RKO (cell line): ENCODE results near the gene PNPLA2.

Source experiments
- DNase-seq: peaks from one replicate; pipeline ENCODE4 v3.0.0-alpha.2; 2016; ENCODE audit warnings: low spot score

PNPLA2 gene

DNA sequence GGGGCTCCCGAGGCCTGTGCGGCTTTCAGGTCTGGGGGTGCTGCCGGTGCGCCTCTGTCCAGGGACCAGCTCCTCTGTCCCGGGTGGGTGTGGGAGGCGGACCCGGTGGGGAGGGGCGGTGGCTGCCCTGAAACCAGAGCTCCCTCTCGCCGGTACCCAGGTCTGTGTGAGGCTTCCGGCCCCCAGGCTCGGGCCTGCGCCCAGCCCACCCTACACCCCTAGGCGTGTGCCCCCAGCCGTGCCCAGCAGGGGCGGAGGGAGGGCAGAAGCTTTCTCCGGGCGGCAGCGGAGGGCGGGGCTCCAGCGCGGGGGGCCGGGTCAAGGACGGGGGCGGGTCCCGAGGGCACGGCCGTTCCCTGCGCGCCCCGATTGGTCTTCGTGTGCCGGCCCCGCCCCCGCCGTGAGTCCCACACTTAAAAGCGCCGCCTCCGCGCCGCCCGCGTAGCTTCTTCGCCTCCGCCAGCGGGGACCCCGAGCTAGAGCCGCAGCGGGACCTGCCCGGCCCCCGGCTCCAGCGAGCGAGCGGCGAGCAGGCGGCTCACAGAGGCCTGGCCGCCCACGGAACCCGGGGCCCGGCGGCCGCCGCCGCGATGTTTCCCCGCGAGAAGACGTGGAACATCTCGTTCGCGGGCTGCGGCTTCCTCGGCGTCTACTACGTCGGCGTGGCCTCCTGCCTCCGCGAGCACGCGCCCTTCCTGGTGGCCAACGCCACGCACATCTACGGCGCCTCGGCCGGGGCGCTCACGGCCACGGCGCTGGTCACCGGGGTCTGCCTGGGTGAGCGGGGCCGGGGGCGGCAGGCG is 616 bp downstream of the PNPLA2 start:
- DNase-seq, result peak; percentile 92

DNA sequence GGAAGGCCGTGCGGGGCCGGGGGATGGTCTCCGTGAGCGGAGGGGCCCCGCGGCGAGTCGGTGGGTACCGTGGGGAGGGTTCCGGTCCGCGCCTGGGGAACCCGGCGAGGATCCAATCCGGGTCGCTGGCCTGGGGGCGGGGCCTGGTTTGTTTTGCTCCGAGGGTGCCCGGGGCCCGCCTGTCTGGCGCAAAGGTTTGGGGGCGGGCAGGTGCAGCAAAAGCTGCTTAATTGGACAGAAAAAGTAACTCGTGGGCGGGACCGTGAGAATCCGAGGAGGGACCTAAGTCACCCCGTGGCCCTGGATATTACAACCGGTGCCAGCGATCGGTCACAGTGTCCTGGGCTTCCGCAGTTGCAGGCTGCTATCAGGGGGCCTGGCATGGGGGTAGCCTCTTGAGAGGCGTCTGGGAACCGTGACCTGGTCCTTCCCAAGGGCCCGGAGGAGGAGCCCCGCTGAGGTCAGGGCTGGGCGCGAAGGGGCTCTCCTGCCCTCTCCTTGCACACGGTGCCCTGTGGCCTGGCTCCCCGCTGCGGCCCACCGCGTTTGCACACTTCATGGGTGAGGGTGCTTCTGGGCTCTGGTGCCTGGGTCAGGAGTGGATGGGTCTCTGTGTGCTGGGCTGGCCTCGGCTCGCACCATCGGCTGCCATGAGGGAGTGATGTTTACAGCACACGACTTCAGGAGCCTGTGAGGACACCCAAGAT is 1.4 kb downstream of the PNPLA2 start:
- DNase-seq, result peak; percentile 85

DNA sequence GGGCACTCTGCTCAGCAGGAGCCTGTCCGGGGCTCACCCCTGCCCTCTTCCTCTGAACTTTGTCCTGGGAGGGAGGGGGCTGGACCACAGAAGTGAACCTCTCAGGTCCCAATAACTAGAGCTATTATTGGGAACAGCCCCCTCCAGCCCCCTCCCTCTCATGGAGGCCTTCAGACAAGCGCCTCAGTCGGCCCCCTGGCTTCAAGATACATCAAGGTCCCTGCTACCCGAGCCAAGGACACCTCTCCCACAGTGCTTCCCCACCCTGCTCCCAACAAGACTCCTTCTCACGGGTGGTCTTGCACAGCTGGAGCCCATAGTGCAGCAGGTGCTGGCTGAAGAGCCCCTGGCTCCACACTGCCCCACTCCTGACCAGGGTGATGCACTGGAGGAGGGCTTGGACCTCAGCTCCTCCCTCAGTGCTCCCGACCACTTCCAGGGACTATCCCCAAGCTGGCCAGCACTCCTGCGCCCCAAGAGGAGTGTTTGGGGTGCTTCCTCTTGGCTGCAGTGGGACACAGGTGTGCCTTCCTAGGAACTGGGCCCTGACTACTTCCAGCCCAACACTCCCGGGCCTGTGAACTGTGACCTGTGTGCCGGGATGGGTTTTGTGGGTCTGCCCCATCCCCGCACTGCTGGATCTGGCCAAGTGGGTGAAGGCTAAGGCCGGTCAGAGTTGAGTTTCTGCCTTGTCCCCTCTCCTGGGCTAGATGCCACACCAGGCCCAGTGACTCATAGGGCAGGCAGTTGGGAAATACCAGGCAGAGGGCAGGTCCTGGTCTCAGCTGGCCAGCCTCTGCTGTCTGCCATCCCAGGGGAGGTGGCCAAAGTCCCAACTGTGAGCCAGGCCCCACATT is 2.2 kb downstream of the PNPLA2 start:
- DNase-seq, result no peak

DNA sequence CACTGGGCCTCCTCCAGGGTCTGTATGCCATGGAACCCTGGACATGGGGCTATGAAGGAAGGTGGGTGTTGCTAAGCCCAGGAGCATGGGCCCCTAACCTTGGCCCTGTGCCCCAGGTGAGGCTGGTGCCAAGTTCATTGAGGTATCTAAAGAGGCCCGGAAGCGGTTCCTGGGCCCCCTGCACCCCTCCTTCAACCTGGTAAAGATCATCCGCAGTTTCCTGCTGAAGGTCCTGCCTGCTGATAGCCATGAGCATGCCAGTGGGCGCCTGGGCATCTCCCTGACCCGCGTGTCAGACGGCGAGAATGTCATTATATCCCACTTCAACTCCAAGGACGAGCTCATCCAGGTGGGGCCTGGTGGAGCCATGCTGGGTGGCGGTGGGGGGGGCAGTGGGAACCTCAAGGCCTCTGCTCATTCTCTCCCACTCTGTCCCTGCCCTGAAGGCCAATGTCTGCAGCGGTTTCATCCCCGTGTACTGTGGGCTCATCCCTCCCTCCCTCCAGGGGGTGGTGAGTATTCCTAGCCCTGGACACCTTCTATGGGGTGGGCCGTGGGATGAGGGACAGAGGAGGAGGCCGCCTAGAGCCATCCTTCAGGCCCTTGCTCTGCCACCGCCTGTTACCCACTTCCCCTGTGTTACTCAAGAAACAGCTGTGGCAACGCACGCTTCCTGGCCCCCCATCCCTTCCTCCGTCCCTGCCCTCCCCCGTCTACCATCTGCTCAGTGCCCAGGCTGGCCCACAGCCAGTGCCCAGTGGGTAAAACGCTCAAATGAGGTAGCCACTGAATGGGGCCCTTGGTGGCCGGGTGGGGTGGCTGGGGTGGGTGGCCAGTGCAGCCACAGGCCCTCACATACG is 3.0 kb downstream of the PNPLA2 start:
- DNase-seq, result no peak

DNA sequence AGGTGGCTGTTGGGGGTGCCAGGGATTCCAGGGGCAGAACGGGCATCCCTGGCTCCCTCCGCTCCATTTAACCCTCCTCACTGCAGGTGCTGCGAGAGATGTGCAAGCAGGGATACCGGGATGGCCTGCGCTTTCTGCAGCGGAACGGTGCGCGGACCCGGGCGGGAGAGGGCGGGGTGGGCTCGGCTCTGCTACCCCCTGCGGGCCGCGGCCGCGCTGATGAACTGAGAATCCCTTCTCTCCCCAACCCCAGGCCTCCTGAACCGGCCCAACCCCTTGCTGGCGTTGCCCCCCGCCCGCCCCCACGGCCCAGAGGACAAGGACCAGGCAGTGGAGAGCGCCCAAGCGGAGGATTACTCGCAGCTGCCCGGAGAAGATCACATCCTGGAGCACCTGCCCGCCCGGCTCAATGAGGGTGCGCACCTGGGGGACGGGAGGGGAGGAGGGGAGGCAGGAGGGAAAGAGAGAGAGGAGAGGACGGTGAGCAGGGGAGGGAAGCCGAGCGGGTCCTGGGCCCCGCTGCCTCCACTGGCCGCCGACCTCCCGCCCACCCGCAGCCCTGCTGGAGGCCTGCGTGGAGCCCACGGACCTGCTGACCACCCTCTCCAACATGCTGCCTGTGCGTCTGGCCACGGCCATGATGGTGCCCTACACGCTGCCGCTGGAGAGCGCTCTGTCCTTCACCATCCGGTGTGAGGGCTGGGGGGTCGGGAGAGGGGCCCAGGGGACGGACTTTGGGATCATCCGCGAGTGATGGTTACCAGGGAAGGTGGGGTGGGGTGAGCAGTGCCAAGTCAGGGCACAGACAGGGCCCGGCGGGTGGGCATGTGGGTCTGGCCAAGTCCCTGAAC is 5.0 kb downstream of the PNPLA2 start:
- no peak for DNase-seq

DNA sequence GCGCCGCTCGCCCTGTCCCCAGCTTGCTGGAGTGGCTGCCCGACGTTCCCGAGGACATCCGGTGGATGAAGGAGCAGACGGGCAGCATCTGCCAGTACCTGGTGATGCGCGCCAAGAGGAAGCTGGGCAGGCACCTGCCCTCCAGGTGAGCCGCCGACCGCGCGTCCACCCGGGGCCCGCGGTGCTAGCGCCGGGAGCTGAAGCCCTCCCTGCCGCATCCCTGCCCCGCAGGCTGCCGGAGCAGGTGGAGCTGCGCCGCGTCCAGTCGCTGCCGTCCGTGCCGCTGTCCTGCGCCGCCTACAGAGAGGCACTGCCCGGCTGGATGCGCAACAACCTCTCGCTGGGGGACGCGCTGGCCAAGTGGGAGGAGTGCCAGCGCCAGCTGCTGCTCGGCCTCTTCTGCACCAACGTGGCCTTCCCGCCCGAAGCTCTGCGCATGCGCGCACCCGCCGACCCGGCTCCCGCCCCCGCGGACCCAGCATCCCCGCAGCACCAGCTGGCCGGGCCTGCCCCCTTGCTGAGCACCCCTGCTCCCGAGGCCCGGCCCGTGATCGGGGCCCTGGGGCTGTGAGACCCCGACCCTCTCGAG is 5.7 kb downstream of the PNPLA2 start:
- DNase-seq, result no peak

DNA sequence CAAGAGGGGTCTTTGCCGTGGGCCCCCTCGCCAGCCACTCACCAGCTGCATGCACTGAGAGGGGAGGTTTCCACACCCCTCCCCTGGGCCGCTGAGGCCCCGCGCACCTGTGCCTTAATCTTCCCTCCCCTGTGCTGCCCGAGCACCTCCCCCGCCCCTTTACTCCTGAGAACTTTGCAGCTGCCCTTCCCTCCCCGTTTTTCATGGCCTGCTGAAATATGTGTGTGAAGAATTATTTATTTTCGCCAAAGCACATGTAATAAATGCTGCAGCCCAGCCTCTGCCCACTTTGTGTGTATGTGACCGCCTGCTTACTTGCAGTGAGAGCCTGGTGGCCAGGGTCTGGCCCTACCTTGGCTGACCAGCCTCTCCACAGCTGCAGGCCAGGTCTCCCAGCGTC is 6.2 kb downstream of the PNPLA2 start:
- DNase-seq, result no peak

DNA sequence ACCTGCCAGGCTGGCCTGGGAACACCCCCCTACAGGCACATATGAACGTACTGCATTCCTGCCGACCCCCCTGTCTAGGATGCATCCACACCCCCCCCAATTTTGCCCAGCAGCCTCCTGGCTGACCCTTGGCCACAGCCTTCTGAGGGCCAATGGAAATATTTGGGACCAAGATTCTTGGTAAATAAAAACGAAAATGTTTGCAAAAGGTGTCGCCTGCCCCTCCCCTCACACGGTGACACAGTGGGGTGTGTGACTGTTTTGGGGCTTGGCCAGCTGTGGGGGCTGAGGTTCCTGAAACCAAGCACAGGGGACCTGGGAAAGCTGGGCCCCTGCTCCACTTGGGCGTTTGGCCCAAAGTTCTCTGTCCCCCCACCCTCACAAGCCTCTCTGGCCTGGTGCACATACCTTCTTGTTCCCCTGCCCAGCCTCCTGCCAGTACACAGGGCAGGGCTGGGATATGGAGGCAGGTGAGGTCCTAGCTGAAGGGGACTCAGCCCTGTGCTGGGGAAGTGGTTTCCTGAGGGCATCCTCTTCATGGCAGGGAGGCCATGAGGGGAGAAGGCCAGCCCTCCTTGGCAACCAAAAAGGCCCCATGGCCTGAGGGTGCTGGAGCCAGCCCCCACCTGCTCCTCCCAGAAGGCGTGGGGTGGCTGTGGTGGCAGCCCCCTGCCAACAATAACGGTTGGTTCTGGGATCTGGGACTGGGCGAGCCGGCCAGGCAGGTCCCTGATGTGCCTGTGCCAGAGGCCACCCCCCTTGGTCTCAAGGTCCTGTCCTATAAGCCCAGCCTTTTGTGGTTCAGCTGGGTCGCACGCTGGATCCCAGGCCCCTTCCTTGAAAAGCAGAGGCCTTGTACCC is 6.9 kb downstream of the PNPLA2 start:
- no peak for DNase-seq

DNA sequence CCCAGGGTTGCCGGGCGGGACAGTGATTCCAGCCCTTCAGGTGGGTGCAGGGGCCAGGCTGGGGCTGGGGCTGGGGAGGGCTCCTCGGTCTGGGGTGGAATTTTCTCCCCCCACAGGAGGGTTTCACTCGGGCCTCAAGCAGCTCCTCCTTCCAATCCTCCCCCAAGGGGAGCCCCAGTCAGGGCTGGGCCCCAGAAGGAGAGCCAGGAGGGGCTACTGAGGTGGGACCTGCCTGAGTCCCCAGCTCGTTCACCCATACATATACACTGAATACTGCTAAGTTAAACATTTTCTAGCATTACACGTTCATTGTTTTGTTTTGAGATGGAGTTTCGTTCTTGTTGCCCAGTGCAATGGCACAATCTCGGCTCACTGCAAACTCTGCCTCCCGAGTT is 7.5 kb downstream of the PNPLA2 start:
- no peak for DNase-seq

DNA sequence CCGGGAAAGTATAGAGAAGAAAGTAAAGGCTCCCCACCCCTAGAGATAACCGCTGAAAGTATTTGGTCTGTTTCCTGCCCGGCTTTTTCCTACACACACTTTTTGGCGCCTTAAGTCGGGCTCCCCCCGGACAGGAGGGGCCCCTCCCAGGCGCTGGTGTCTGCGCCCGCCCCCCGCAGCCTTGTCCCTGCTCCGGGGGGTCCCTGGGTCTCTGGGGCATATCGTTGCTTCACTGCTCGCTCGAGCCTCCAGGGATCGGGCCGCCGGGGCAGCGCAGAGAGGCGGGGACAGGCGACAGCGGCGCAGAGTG is 8.1 kb downstream of the PNPLA2 start:
- DNase-seq, result no peak

DNA sequence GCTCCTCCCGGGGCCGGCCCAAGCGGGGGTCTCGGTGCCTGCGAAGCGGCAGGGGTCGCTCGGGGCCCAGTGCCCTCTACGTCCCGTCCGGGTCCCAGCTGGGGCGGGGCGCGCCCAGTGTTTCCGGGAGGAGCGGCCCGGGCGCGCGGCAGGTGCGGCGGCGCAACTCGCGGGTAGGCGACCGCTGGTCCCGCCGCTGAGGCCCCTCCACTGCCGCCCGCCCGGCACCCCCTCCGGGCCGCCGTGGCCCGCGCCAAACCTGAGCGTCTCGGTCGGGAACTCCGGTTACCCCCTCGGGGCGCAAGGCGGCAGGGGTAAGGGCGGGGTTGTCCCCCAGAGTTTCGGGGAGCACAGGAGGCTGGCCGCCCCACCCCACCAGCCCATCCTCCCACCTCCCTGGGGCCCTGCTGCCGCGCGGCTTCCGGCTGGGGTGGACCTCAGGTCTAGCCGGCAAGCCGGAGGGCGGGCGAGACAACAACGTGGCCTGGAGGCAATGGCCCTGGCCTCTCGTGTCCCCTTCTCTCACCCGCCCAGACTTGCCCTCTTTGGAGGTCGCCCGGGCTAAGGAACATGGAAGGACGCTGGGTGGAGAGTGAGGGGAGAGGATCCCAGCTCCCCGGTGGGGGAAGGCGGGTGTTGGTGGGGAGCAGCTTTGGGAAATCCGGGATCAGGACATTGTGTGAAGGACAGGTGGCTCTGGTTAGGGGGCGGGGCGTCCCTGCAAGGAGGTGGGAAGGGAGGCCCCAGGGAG is 8.6 kb downstream of the PNPLA2 start:
- DNase-seq, result no peak

DNA sequence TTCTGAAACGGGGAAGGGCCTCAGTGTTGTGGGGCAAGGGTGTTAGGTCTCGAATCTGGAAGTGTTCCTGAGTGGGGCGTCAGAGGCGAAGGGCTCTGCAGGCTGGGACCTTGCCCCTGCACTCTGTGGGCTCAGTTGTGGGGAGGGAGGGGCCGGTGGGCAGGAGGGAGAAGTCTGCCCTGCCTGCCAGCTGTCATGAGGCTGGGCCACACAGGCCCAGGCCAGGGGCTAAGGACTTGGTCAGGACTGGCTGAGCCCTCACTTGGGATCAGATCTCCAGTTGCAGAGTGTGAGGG is 9.1 kb downstream of the PNPLA2 start, which contains the start of gene CRACR2B:
CRACR2B (plus strand) TSS at position 23 of the 296 bp plus-strand sequence. CDS start 689 bp downstream, outside the sequence.
- DNase-seq, result no peak

DNA sequence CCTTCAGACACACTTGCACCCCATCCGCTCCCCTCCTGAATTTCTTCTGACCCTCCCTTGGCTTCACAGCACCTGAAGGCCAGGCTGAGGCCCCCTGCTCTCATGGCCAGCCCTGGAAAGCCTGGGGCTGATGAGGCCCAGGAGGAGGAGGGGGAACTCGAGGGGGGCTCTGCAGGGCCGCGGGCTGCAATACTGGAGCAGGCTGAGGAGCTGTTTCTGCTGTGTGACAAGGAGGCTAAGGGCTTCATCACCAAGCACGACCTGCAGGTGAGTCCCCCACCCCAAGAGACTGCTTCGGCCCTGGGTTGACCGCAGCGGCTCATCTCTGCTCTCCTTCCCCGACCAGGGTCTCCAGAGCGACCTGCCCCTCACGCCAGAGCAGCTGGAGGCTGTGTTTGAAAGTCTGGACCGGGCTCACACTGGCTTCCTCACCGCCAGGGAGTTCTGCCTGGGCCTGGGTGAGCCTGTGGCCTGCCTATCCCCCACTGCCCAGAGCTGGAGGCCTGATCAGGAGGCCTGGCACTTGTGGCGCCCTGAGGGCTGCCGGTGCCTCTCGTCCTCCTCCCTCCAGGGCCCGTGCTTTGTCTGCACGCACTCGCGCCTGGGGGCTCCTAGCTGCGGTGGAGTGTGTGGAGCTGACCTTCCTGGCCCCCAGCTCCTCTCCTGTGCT is 9.9 kb downstream of the PNPLA2 start:
- no peak for DNase-seq

DNA sequence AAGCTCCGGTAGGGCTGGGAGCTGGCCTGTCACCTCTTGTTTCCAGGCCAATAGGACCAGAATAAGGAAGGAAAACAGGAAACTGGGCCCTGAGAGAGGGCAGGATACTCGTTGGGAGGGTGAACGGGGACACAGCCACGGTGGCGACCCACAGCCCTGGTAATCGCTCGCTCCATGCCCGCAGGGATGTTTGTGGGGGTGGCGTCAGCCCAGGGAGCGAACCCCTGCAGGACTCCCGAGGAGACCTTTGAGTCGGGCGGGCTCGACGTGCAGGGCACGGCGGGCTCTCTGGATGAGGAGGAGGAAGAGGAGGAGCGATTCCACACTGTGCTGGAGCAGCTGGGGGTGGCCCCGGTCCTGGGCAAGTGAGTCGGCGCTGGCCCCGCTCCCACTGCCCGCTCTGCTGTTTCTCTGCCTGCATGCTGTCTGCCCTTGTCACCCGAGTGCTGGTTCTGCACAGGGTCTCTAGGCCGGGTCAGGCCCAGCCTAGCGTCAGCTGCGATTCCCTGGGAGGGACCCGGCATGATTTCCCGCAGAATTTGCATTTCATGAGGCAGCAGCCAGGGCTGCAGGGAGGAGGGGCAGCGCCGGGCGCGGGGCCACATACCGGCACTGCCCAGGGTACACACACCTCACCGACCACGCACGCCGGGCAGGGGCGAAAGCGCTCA is 10.6 kb downstream of the PNPLA2 start:
- no peak for DNase-seq

DNA sequence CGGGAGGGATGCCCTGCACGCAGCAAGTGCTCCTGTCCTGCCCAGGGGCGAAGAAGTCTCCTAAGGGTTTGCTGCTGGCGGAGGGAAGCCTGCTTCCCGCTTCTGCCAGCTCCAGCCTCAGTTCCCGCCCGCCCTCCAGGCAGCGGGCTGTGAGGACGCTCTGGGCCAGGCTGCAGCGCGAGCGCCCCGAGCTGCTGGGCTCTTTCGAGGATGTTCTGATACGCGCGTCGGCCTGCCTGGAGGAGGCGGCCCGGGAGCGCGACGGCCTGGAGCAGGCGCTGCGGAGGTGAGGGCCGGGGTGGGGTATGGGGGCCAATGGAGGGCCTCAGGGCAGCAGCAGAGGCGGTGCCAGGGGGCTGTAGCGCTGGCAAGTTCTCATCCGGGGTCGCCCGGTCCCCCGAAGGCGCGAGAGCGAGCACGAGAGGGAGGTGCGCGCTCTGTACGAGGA is 11.2 kb downstream of the PNPLA2 start:
- DNase-seq, result no peak

DNA sequence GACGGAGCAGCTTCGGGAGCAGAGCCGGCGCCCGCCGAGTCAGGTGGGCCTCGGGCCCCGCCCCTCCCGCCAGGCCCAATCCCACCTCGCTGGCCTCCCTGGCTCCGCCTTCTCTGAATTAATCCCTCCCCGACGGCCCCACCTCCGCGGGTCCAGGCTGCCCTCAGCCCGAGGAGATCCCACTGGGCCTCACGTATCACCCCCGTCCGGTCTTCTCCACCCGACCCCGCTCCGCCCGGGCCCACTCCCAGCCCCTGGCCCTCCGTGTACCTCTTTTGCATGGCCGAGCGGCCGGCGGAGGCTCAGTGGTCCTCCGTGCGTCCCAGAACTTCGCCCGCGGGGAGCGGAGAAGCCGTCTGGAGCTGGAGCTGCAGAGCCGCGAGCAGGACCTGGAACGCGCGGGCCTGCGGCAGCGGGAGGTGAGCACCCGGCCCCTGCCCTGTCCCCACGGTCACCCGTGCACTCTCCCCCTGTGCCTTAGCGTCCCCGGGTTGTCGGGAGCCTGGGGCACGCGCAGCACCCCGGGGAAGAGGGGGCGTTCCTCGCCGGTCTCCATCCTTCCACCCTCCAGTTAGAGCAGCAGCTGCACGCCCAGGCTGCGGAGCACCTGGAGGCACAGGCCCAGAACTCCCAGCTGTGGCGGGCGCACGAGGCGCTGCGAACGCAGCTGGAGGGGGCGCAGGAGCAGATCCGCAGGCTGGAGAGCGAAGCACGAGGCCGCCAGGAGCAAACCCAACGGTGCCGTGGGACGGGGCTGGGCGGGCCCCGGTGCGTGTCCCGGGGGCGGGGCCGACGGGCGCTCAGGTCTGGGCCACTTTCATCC is 11.8 kb downstream of the PNPLA2 start:
- no peak for DNase-seq
